HepG2 (cell line): ENCODE data around the gene HECTD4. TPM values are rescaled to one million over a fixed set of nuclear protein-coding genes. Genes with fewer than 3 reads are reported as not detected.

Experiments
- ATAC-seq: fragments of 200-7000 bp; cut with Tn5 transposase; 3 replicates; pipeline ENCODE4 v1.9.1; 2020; ENCODE audit warnings: mild to moderate bottlenecking, moderate library complexity
- BruUV-seq: library from RNA; stranded (reverse); fragments of 400-500 nt; replicated peaks from 2 replicates; lab custom pipeline; 2021; lab: Mats Ljungman, UMichigan
- CTCF ChIA-PET: fragments of 300-600 bp; formaldehyde crosslinking; extraction: SDS; loops from one replicate; lab custom pipeline; 2021; ENCODE audit warnings: low total read pairs, inconsistent platforms, low intra/inter-chr PET ratio; lab: Yijun Ruan, JAX
- POLR2A ChIA-PET: fragments of 350-600 bp; sonication (Branson Sonifier 250); formaldehyde crosslinking; loops from one replicate; lab custom pipeline; 2020; ENCODE audit warnings: antibody characterized with exemption, inconsistent platforms; lab: Yijun Ruan, JAX
- DNase-seq: peaks from one replicate; pipeline ENCODE4 v3.0.0-alpha.2; 2015; ENCODE audit warnings: low spot score
- FAIRE-seq: peaks from 3 replicates; lab custom pipeline; 2011; peaks lifted over from hg19 to GRCh38; lab: Jason Lieb, UNC
- H2AFZ ChIP-seq: one replicate; pipeline ENCODE4 v1.6.1; 2011; ENCODE audit warnings: low read length, inconsistent platforms
- H3K27ac ChIP-seq: fragments of 300-600 bp; 3 replicates; pipeline ENCODE4 v1.8.0; 2011; ENCODE audit warnings: mixed run types, mild to moderate bottlenecking, mixed read lengths, low read length, inconsistent platforms; ENCODE audit not compliant: insufficient read depth; ENCODE audit errors: extremely low read length
- H3K27me3 ChIP-seq, 2 experiments: fragments of 200-600 bp in 1 of 2; 2 replicates in 1 of 2; 3 replicates in 1 of 2; pipeline versions ENCODE4 v1.6.0 to v1.8.0; 2011; ENCODE audit warnings: low read length in 2 of 2, mild to moderate bottlenecking in 2 of 2, moderate library complexity in 2 of 2, inconsistent platforms in 1 of 2; ENCODE audit not compliant: insufficient read depth in 2 of 2, control insufficient read depth in 1 of 2
- H3K36me3 ChIP-seq, 2 experiments: fragments of 200-600 bp in 1 of 2; replicated peaks in 1 of 2; 2 replicates in 1 of 2; 3 replicates in 1 of 2; pipeline versions ENCODE4 v1.5.1 to v1.8.0; 2011; ENCODE audit warnings: low read length in 2 of 2, inconsistent platforms in 1 of 2; ENCODE audit not compliant: insufficient read depth in 2 of 2, control insufficient read depth in 1 of 2
- H3K4me1 ChIP-seq: 2 replicates; pipeline ENCODE4 v1.5.1; 2012; ENCODE audit warnings: low read length, inconsistent platforms; ENCODE audit not compliant: insufficient read depth
- H3K4me2 ChIP-seq: 2 replicates; pipeline ENCODE4 v1.6.0; 2011; ENCODE audit warnings: low read depth, low read length, inconsistent platforms
- H3K4me3 ChIP-seq, 3 experiments: fragments of 200-600 bp in 1 of 3; sonication (generic), shearing (Covaris generic) in 1 of 3; replicated peaks in 1 of 3; 2 replicates each; pipeline ENCODE4 v1.5.1; 2011 to 2016; ENCODE audit warnings: low read length in 3 of 3, inconsistent platforms in 2 of 3, low read depth in 2 of 3, mild to moderate bottlenecking in 2 of 3, control low read depth in 1 of 3, mixed read lengths in 1 of 3; ENCODE audit not compliant: insufficient read depth in 1 of 3
- H3K79me2 ChIP-seq: one replicate; pipeline ENCODE4 v1.6.1; 2011; ENCODE audit warnings: low read length, inconsistent platforms; ENCODE audit not compliant: insufficient read depth
- H3K9ac ChIP-seq: 2 replicates; pipeline ENCODE4 v1.6.0; 2011; ENCODE audit warnings: mild to moderate bottlenecking, low read depth, low read length, inconsistent platforms; ENCODE audit not compliant: insufficient read depth
- H3K9me3 ChIP-seq: 2 replicates; pipeline ENCODE4 v1.5.1; 2012; ENCODE audit warnings: mild to moderate bottlenecking, low read length
- H4K20me1 ChIP-seq: 2 replicates; pipeline ENCODE4 v1.6.0; 2011; ENCODE audit warnings: inconsistent platforms, mild to moderate bottlenecking, low read length, moderate library complexity; ENCODE audit not compliant: insufficient read depth
- BHLHE40 ChIP-seq: IDR thresholded peaks from 2 replicates; pipeline ENCODE4 v1.6.1; 2011; ENCODE audit warnings: low read length, improper control_type of control experiment
- KDM6A ChIP-seq: IDR thresholded peaks from 2 replicates; pipeline ENCODE4 v1.6.1; 2016; ENCODE audit warnings: low read depth
- NFE2L2 ChIP-seq: fragments of 150-350 bp; IDR thresholded peaks from 2 replicates; pipeline ENCODE4 v1.6.1; 2014; ENCODE audit warnings: low read length
- SIX4 ChIP-seq: sonication (generic); formaldehyde crosslinking; IDR thresholded peaks from 2 replicates; pipeline ENCODE4 v1.4.0; 2020; ENCODE audit warnings: missing genetic modification reagents
- SRSF1 ChIP-seq: fragments of 200-400 bp; formaldehyde crosslinking; optimal IDR thresholded peaks from 2 replicates; pipeline ENCODE3; 2017; ENCODE audit warnings: mild to moderate bottlenecking, low read depth, low read length, moderate library complexity
- YY1 ChIP-seq: IDR thresholded peaks from 2 replicates; pipeline ENCODE4 v1.6.1; 2011; ENCODE audit warnings: low read length, low read depth, moderate library complexity, mild to moderate bottlenecking; ENCODE audit not compliant: insufficient read depth, insufficient replicate concordance
- ZNF562 ChIP-seq: sonication (generic); formaldehyde crosslinking; IDR thresholded peaks from 2 replicates; pipeline ENCODE4 v1.8.0; 2022; ENCODE audit warnings: missing genetic modification reagents, borderline replicate concordance
- ZNF574 ChIP-seq: sonication (generic); formaldehyde crosslinking; IDR thresholded peaks from 2 replicates; pipeline ENCODE4 v1.4.0; 2020; ENCODE audit warnings: missing genetic modification reagents
- ZNF589 ChIP-seq: sonication (generic); formaldehyde crosslinking; conservative IDR thresholded peaks from 2 replicates; pipeline ENCODE4 v1.8.0; 2022; ENCODE audit warnings: mild to moderate bottlenecking, moderate library complexity, missing genetic modification reagents
- WGBS: methylation state at CpG from one replicate; pipeline ENCODE4 v1.1.6; 2017; ENCODE audit warnings: low lambda C conversion rate; 5-methylcytosine and 5-hydroxymethylcytosine counted together
- in situ Hi-C: cut with HindIII; loops from 2 replicates; pipeline ENCODE4 v1.10.0; 2017; ENCODE audit warnings: low pct_unique_long_range_greater_than_20kb; ENCODE audit not compliant: extremely low pct_ligation_motif_present
- intact Hi-C: fragments of 100-400 bp; cut with micrococcal nuclease; formaldehyde crosslinking; loops from one replicate; pipeline ENCODE4 v1.10.0; 2022; ENCODE audit not compliant: unreplicated experiment
- polyA plus RNA-seq, 8 experiments: library from polyadenylated mRNA; depleted of rRNA in 3 of 8; stranded (reverse) in 7 of 8; unstranded in 1 of 8; fragments of >200 nt; fragmentation: Illumina TruSeq in 4 of 8; extraction: Trizol in 4 of 8; gene quantifications; 2 replicates each; pipeline versions ENCODE4 v1.2.1 to v1.2.3, GENCODE V29; 2011 to 2016; ENCODE audit warnings: low read depth in 4 of 8, missing spikeins in 1 of 8, mixed read lengths in 1 of 8; ENCODE audit not compliant: insufficient read depth in 1 of 8
- total RNA-seq, 5 experiments: library from RNA; depleted of rRNA; stranded (reverse); fragments of >200 nt; fragmentation: Illumina TruSeq; extraction: Trizol; gene quantifications; 2 replicates each; pipeline ENCODE4 v1.2.3, GENCODE V29; 2016; ENCODE audit warnings: low read depth in 1 of 5
- TF ChIP-seq, protein P1 (sequence below): sonication (generic); formaldehyde crosslinking; IDR thresholded peaks from 2 replicates; pipeline ENCODE4 v1.4.0; 2020; ENCODE audit warnings: low read depth, mild to moderate bottlenecking, missing genetic modification reagents
- TF ChIP-seq, protein P2 (sequence below): conservative IDR thresholded peaks from 2 replicates; pipeline ENCODE4 v1.6.1; 2018; ENCODE audit warnings: missing genetic modification reagents

The HECTD4 gene
- total and polyA plus RNA-seq, 2 of the 13 experiments (the other 11 are each of a cell fraction or from before 2014, with no cell fraction given): 9.0 to 11.4 TPM

DNA sequence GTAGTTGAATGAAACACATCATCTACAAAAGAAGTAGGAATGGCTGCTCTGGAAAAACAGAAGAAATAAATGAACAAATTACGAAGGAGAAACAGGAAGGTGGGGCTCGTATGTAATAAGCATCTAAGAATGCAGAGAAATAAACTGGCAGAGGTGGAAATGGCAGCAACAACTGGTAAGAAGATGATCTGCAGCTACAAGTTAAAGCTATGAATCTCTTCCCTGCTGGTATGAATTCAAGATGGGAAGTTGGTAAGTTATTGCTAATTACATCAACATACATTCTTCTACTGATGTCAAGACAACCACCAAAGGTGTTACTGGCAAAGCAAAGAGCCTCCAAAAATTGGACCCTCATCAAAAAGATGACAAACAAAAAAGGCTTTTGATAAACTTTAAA, 59.8 kb downstream of the HECTD4 start:
- peak; percentile 21 for FAIRE-seq
- in situ Hi-C loops: no loop called here
- no peaks in the 10 kb centered on the region for H3K27me3 ChIP-seq
- ATAC-seq: no peak
- no peak overlapping the region for H3K9ac ChIP-seq
- no peak overlapping the region for H3K4me2 ChIP-seq
- H3K4me1 ChIP-seq: peaks cover 48% of the 10 kb centered on the region
- 0 out of 5 replicates have a peak, but pooled peaks cover 0 to 6% of the 10 kb centered on the region in 2 experiments for H3K36me3 ChIP-seq
- no TSS peak for BruUV-seq
- POLR2A ChIA-PET: no interaction called here
- H2AFZ ChIP-seq: no peak overlapping the region
- no peaks in the 10 kb centered on the region for H4K20me1 ChIP-seq
- 92% methylated on average over 2 of the region's 2 CpGs for WGBS
- H3K79me2 ChIP-seq: no peaks in the 10 kb centered on the region
- no peaks in the 10 kb centered on the region for H3K9me3 ChIP-seq
- H3K4me3 ChIP-seq: no peak overlapping the region
- TF ChIP-seq SIX4 (CRISPR knock-in tag) (no peak), BHLHE40 (no peak), ZNF589 (CRISPR knock-in tag) (no peak)
- TF ChIP-seq, protein P1, sequence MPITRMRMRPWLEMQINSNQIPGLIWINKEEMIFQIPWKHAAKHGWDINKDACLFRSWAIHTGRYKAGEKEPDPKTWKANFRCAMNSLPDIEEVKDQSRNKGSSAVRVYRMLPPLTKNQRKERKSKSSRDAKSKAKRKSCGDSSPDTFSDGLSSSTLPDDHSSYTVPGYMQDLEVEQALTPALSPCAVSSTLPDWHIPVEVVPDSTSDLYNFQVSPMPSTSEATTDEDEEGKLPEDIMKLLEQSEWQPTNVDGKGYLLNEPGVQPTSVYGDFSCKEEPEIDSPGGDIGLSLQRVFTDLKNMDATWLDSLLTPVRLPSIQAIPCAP (CRISPR knock-in tag): no peak
- TF ChIP-seq, all 625 proteins: peak for 0
- CTCF ChIA-PET: no interaction called here
- intact Hi-C loops: loop anchor here (10.0 kb wide), 1 partner anchor 62 kb away; the partner anchor contains the start of gene HECTD4
- no peak for DNase-seq
- no peak overlapping the region for H3K27ac ChIP-seq

DNA sequence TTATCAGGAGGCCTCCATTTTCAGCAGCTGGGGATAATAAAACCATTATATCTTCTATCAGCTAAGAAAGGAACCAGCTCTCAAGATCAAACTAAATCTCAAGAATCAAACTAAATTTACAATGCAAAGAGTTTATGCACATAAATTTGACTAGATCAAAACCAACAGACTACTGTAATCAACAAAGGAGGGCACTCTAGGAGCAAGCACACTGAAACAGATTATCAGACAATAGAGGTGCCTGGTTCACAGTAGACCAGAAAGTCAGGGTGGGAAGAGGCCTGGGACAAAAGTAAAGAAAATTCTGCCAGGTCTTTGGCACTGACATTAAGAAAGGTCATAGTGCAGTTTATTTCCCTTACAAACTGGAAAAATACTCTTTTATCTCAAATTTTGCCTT, 61.0 kb downstream of the HECTD4 start:
- H3K27ac ChIP-seq: no peak overlapping the region
- no peak overlapping the region for H3K4me3 ChIP-seq
- no peaks in the 10 kb centered on the region for H4K20me1 ChIP-seq
- H2AFZ ChIP-seq: no peak overlapping the region
- FAIRE-seq (no peak), ATAC-seq (no peak), DNase-seq (no peak)
- no peak overlapping the region for H3K9ac ChIP-seq
- POLR2A ChIA-PET: no interaction called here
- no peaks in the 10 kb centered on the region for H3K9me3 ChIP-seq
- intact Hi-C loops (loop anchor here (10.0 kb wide), 1 partner anchor 64 kb away; the partner anchor contains the start of gene HECTD4), in situ Hi-C loops (no loop called here)
- H3K4me2 ChIP-seq: no peak overlapping the region
- H3K36me3 ChIP-seq: 0 out of 5 replicates have a peak, but pooled peaks cover 0 to 6% of the 10 kb centered on the region in 2 experiments
- peaks cover 42% of the 10 kb centered on the region for H3K4me1 ChIP-seq
- BruUV-seq: no TSS peak
- no peaks in the 10 kb centered on the region for H3K27me3 ChIP-seq
- H3K79me2 ChIP-seq: no peaks in the 10 kb centered on the region
- CTCF ChIA-PET: no interaction called here
- TF ChIP-seq ZNF562 (CRISPR knock-in tag) (no peak), YY1 (no peak), ZNF574 (CRISPR knock-in tag) (no peak), KDM6A (CRISPR knock-in tag) (no peak), NFE2L2 (no peak), SRSF1 (no peak)
- TF ChIP-seq, protein P2, sequence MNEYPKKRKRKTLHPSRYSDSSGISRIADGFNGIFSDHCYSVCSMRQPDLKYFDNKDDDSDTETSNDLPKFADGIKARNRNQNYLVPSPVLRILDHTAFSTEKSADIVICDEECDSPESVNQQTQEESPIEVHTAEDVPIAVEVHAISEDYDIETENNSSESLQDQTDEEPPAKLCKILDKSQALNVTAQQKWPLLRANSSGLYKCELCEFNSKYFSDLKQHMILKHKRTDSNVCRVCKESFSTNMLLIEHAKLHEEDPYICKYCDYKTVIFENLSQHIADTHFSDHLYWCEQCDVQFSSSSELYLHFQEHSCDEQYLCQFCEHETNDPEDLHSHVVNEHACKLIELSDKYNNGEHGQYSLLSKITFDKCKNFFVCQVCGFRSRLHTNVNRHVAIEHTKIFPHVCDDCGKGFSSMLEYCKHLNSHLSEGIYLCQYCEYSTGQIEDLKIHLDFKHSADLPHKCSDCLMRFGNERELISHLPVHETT (CRISPR knock-in tag): no peak
